GM12872 (cell line): ENCODE measurements around the gene RRAGD.

Experiments used
- CTCF ChIP-seq: IDR thresholded peaks from 3 replicates; pipeline ENCODE4 v1.5.1; 2011; ENCODE audit warnings: low read depth, mild to moderate bottlenecking, low read length, moderate library complexity; ENCODE audit not compliant: insufficient read depth

RRAGD gene

GRCh38 chr6:89330910-89331309 is 81.2 kb downstream of the RRAGD start:
- no peak for TF ChIP-seq CTCF

- no peak for TF ChIP-seq CTCF
Measured at GRCh38 chr6:89328976-89329375, 83.1 kb downstream of the RRAGD start.

GRCh38 chr6:89324304-89324703 is 87.8 kb downstream of the RRAGD start:
- no peak for TF ChIP-seq CTCF

- TF ChIP-seq CTCF = no peak
Measured at GRCh38 chr6:89323511-89323971, 88.5 kb downstream of the RRAGD start.

- no peak for TF ChIP-seq CTCF
Measured at GRCh38 chr6:89321131-89321970, 90.7 kb downstream of the RRAGD start.

GRCh38 chr6:89320012-89320559 is 92.0 kb downstream of the RRAGD start:
- TF ChIP-seq CTCF = no peak

GRCh38 chr6:89317067-89317466 is 95.0 kb downstream of the RRAGD start:
- TF ChIP-seq CTCF = no peak
